Omental fat pad (tissue), 4 donors: ENCODE results near the gene MAGEL2. TPM values are rescaled to one million over a fixed set of nuclear protein-coding genes. Genes with fewer than 3 reads are reported as not detected.
"Not testable (repeated sequence)": the region's sequence is repeated elsewhere in the genome, so short reads cannot be mapped to it uniquely, and the experiment has no call there.

Source experiments
- ATAC-seq: fragments of 150-250 bp; one replicate; pipeline ENCODE4 v1.9.1; 2016; ENCODE audit warnings: mild to moderate bottlenecking, moderate library complexity; ENCODE audit not compliant: low FRiP score
- DNase-seq: peaks from one replicate; pipeline ENCODE4 v3.0.0-alpha.2; 2019; ENCODE audit warnings: low spot score
- total RNA-seq, 4 donors: library from RNA; depleted of rRNA; stranded (reverse); fragments of >200 nt; gene quantifications; one replicate each; pipeline ENCODE4 v1.1.0, GENCODE V29; 2016
- TF ChIP-seq, protein P1 (sequence below), 3 donors: fragments of 450-650 bp; IDR thresholded peaks; one replicate each; pipeline ENCODE4 v1.5.1; 2016 to 2017; ENCODE audit warnings: antibody characterized with exemption in 3 of 3, mild to moderate bottlenecking in 3 of 3, moderate library complexity in 2 of 3

Gene MAGEL2
- total RNA-seq, 4 donors from 2014 or later, result 0.09 to 0.79 (median 0.71) TPM

DNA sequence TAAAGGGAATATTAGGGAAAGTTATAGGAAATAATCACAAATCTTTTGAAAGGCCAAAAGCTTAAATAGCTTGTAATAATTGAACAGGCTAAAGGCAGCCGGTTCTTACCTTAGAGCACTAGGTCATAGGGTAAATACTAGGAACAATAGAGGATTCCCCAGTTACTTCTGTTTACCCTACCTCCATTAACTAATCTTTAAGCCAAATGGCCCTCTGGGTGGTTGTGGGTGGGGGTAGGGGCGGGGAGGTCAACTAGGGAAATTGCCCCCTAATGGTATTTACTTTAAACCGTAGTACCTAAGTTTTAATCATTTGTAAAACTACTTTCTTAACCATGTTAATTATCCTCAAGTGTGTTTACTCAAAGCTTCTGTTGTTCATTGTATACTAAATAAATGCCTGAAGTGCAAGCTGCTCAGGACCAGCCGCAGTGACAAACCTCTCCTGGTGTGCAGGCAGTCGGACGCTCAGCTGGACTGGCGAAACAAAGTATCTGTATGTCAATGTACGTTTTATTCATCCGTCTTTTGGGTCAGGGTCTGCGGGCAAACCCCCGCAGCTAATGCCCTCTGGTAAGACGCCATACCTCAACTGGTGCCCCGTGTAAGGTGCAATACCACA, 18.9 kb downstream of the MAGEL2 start:
- no peak for DNase-seq
- TF ChIP-seq, protein P1, sequence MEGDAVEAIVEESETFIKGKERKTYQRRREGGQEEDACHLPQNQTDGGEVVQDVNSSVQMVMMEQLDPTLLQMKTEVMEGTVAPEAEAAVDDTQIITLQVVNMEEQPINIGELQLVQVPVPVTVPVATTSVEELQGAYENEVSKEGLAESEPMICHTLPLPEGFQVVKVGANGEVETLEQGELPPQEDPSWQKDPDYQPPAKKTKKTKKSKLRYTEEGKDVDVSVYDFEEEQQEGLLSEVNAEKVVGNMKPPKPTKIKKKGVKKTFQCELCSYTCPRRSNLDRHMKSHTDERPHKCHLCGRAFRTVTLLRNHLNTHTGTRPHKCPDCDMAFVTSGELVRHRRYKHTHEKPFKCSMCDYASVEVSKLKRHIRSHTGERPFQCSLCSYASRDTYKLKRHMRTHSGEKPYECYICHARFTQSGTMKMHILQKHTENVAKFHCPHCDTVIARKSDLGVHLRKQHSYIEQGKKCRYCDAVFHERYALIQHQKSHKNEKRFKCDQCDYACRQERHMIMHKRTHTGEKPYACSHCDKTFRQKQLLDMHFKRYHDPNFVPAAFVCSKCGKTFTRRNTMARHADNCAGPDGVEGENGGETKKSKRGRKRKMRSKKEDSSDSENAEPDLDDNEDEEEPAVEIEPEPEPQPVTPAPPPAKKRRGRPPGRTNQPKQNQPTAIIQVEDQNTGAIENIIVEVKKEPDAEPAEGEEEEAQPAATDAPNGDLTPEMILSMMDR (IDR thresholded peaks at IDR 0.05), result no peak
- ATAC-seq, result no peak

DNA sequence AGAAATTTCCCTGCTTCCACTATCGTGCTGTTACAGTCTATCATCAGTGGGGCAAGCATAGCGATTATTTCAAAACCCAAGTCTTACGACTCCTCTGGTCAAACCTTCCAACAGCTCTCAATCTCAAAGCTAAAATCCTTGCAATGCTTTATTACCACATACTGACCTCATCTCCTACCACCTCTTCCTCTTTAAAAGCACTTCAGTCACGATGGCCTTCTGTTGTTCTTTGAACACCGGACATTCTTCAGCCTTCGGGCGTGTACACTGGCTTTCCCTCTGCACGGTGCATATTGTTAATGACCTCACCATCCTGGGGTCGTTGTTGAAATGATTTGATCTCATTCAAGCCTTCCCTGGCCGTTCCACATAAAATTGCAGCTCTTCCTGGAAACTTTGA, 31.1 kb downstream of the MAGEL2 start:
- DNase-seq (no peak), ATAC-seq (no peak)
- TF ChIP-seq, protein P1 (IDR thresholded peaks at IDR 0.05), result no peak

DNA sequence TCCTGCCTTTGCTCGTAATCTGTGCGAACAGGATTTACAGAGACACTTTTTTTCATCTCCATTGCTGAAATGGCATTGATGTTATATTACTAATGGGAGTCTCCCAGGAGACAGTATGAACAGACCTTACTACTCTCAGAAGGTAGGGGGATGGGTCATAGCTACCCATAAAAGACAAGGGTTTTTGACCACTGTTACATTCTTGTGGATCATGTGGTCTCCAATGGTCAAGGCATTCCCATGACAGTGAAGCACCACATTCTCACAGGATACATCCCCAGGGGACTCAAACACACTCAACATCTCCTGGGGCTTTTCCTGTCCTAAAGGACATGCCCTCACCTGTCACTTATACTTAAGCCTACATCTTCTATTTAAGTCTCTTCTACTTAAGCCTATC, 41.4 kb downstream of the MAGEL2 start:
- TF ChIP-seq, protein P1 (IDR thresholded peaks at IDR 0.05), result no peak
- DNase-seq, result no peak
- no peak for ATAC-seq

DNA sequence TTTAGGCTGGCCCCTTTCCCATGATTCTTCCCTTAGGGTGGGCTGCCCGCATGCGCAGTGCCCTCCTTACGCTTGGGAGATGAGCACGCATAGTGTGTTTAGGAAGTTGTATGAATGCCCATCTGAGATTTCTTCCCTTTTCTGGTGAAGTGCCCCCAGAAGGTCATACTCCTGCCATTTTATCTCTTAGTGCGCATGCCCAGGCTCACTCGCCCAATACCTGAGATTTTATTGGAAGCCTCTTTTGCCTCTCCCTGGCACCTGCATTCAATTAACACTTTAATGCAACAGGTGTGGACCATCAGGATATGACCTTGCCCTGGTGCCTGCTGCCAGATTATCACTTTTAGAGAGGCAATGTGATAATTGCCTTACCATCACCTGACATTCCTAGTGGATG, 45.5 kb downstream of the MAGEL2 start:
- DNase-seq, result no peak
- no peak for ATAC-seq
- TF ChIP-seq, protein P1 (IDR thresholded peaks at IDR 0.05), result no peak

DNA sequence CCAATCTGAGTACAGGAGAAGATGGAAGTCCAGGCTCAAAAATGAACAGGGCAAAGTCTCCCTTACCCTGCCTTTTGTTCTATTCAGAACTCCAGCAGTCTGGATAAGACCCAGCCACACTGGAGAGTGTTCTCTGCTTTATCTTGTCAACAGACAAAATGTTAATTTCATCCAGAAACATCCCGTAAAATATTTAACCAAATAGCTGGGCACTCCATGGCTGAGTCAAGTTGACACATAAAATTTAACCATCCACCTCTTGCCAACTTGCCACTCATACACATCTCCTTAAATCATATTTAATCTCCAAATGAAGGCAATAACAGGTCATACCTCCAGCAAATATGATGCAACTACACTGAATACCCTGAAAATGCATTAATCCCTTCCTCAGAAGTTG, 48.6 kb downstream of the MAGEL2 start:
- TF ChIP-seq, protein P1 (IDR thresholded peaks at IDR 0.05), result no peak
- ATAC-seq (no peak), DNase-seq (no peak)

DNA sequence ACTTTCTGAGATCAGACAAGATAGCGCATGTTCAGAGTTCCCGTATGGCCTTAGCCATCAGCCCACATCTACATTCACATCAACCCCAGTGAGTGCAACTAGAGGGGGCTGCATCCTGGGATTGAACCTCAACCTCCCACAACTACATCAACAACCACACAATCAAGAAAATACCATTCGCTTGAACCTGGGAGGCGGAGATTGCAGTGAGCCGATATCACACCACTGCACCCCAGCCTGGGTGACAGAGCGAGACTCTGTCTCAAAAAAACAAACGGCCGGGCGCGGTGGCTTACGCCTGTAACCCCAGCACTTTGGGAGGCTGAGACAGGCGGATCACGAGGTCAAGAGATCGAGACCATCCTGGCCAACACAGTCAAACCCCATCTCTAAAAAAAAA, 50.4 kb downstream of the MAGEL2 start:
- not testable (repeated sequence) for ATAC-seq, DNase-seq

DNA sequence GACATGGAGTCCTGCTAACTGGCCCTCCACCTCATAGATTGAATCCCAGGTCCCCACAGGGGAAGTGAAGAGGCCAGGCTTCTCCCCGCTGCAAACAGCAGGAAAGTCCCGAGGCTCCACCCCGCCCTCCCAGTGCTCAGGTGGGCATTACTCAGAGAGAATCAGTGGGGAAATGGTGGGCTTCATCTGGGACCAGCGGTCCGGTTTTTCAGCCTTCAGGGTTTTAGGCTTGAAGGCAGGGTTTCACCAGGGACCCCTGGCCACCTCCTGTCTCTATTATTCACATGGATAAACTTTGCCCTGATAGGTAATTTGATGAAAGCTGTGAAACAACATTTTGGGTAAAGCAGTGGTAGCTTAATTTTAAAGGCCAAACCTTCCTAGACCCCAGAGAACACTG, 50.9 kb downstream of the MAGEL2 start:
- ATAC-seq (no peak), DNase-seq (no peak)
- TF ChIP-seq, protein P1 (IDR thresholded peaks at IDR 0.05), result no peak
